ENCODE results near the gene TTBK1.

DNA sequence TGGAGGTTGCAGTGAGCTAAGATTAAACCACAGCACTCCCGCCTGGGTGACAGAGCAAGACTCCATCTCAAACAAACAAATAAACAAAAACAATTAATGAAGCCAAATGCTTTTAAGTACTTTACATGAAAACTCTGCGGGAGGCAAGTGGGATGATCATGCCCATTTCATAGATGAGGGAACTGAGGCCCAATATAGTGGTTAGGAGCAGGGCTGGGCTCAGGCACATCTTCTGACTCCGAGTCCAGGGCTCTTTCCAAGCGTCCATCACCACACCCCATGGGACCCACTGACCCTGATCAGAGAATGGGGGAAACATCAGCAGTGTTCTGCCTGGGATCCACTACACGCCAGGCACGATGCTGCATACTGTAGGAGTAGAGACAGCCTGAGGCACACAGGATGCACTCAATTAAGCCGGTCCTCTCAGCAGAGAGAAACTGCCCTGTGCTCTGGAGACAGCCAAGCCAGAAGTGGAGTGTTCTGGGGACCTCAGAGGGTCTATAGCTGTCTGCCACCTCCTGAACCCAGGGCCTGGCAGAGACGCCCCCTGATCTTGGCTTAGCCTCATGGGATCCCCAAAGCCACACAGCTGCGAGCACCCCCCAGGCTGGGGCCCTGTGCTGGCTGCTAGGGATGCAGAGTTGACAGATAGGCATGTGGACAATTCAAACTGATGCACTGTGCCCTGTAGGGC, 13.5 kb downstream of the TTBK1 start:
- TF ChIP-seq, protein P1, sequence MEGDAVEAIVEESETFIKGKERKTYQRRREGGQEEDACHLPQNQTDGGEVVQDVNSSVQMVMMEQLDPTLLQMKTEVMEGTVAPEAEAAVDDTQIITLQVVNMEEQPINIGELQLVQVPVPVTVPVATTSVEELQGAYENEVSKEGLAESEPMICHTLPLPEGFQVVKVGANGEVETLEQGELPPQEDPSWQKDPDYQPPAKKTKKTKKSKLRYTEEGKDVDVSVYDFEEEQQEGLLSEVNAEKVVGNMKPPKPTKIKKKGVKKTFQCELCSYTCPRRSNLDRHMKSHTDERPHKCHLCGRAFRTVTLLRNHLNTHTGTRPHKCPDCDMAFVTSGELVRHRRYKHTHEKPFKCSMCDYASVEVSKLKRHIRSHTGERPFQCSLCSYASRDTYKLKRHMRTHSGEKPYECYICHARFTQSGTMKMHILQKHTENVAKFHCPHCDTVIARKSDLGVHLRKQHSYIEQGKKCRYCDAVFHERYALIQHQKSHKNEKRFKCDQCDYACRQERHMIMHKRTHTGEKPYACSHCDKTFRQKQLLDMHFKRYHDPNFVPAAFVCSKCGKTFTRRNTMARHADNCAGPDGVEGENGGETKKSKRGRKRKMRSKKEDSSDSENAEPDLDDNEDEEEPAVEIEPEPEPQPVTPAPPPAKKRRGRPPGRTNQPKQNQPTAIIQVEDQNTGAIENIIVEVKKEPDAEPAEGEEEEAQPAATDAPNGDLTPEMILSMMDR (IDR thresholded peaks at IDR 0.05): no peak
- TF ChIP-seq EZH2 (IDR thresholded peaks at IDR 0.05; ENCODE audit: borderline replicate concordance, insufficient read depth, low read depth, low read length, poor library complexity, severe bottlenecking): no peak

Data from B cell (primary cell).